Endothelial cell (in vitro differentiated cells): Measurements from ENCODE around the gene KCNH5. TPM values are rescaled to one million over a fixed set of nuclear protein-coding genes. Genes with fewer than 3 reads are reported as not detected.

Experiments used
- DNase-seq: peaks from one replicate; pipeline ENCODE4 v3.0.0; 2021; ENCODE audit warnings: low spot score
- H3K27ac Mint-ChIP-seq: one replicate; pipeline ENCODE4 v1.8.0; 2021; ENCODE audit warnings: mixed read lengths, inconsistent platforms; ENCODE audit not compliant: unreplicated experiment
- H3K27me3 Mint-ChIP-seq: one replicate; pipeline ENCODE4 v1.8.0; 2021; ENCODE audit warnings: mild to moderate bottlenecking, moderate library complexity, mixed read lengths, inconsistent platforms; ENCODE audit not compliant: unreplicated experiment
- H3K36me3 Mint-ChIP-seq: one replicate; pipeline ENCODE4 v1.8.0; 2021; ENCODE audit warnings: mild to moderate bottlenecking, low read depth, mixed read lengths, inconsistent platforms; ENCODE audit not compliant: unreplicated experiment
- H3K4me1 Mint-ChIP-seq: one replicate; pipeline ENCODE4 v1.8.0; 2021; ENCODE audit warnings: mild to moderate bottlenecking, mixed read lengths, inconsistent platforms; ENCODE audit not compliant: unreplicated experiment
- H3K4me3 Mint-ChIP-seq: one replicate; pipeline ENCODE4 v1.8.0; 2021; ENCODE audit warnings: mild to moderate bottlenecking, mixed read lengths, inconsistent platforms; ENCODE audit not compliant: unreplicated experiment
- H3K9me3 Mint-ChIP-seq: one replicate; pipeline ENCODE4 v1.8.0; 2021; ENCODE audit warnings: mixed read lengths, inconsistent platforms; ENCODE audit not compliant: unreplicated experiment
- CTCF ChIP-seq: fragments of 200-600 bp; sonication (generic); IDR thresholded peaks from one replicate; pipeline ENCODE4 v1.5.0; 2021; ENCODE audit warnings: antibody characterized with exemption; ENCODE audit not compliant: unreplicated experiment
- total RNA-seq: library from RNA; stranded (reverse); fragmentation: NEBNext Ultra II Directional; extraction: Animal tissue kit (Norgen Biotek cat#: 25700); gene quantifications from one replicate; pipeline ENCODE4 v1.2.1, GENCODE V29; 2021; ENCODE audit not compliant: unreplicated experiment

The KCNH5 gene
- total RNA-seq, 1 donor from 2014 or later: 0.13 TPM

- no peaks in the 10 kb centered on the region for H3K4me1 Mint-ChIP-seq
Observed at GRCh38 chr14:62674563-62675237, 370.6 kb downstream of the KCNH5 start.

GRCh38 chr14:62673014-62673755, 372.1 kb downstream of the KCNH5 start:
- DNase-seq: no peak
- no peaks in the 10 kb centered on the region for H3K9me3 Mint-ChIP-seq
- TF ChIP-seq CTCF: no peak
- no peaks in the 10 kb centered on the region for H3K27me3 Mint-ChIP-seq
- no peak overlapping the region for H3K27ac Mint-ChIP-seq
- H3K4me1 Mint-ChIP-seq: no peaks in the 10 kb centered on the region
- H3K36me3 Mint-ChIP-seq: no peaks in the 10 kb centered on the region
- H3K4me3 Mint-ChIP-seq: no peak overlapping the region

More at GRCh38 chr14:62674563-62675237, 370.6 kb downstream of the KCNH5 start:
- Mint-ChIP-seq H3K27ac (no peak overlapping the region), H3K9me3 (no peaks in the 10 kb centered on the region), H3K27me3 (no peaks in the 10 kb centered on the region), H3K4me3 (no peak overlapping the region), H3K36me3 (no peaks in the 10 kb centered on the region)
- no peak for DNase-seq
- no peak for TF ChIP-seq CTCF

DNA sequence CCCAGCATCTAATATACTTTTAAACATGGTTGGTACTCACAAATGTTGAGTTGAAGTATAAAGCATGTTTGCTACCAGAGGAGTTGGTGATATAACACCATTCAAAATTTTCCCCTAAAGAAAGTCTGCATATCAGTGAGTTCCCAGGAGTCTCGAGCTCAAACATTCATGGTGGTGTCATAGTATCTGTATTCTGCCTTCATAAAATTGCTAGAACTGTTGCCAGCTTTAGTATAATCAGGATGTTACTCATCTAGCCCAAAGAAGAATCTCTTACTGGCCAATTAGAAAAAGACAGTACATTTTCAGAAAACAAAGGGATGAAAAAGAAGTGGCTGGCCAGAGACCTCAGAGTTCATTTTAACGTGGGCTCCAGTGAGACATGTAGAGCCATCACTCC, 374.7 kb downstream of the KCNH5 start:
- no peaks in the 10 kb centered on the region for H3K27me3 Mint-ChIP-seq
- no peak for TF ChIP-seq CTCF
- H3K36me3 Mint-ChIP-seq: no peaks in the 10 kb centered on the region
- no peaks in the 10 kb centered on the region for H3K4me1 Mint-ChIP-seq
- H3K27ac Mint-ChIP-seq: no peak overlapping the region
- DNase-seq: no peak
- H3K9me3 Mint-ChIP-seq: no peaks in the 10 kb centered on the region
- no peak overlapping the region for H3K4me3 Mint-ChIP-seq

DNA sequence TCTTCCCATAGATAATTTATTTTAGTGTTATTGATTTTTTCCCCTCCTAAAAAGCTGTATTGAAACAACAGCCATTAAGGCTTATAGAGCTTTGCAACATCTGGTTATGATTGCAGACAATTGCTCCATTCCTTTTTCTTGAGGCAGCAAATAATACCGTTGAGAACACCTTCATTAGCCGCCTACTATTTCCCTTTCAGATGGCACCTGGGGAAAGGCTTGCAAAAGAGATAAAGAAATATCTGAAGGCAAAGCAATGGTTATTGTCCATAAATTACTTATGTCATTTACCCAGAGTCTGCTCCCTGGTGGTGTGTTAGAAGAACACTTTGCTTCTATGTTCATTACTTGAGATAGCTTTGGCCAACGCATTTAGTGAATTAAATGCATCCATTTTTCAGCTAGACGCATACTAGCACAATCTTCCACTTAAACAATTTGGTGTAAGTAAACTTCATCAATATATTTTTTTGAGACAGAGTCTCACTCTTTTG, 377.8 kb downstream of the KCNH5 start:
- Mint-ChIP-seq H3K27me3 (no peaks in the 10 kb centered on the region), H3K9me3 (no peaks in the 10 kb centered on the region), H3K36me3 (no peaks in the 10 kb centered on the region), H3K4me3 (no peak overlapping the region), H3K4me1 (peaks cover 4% of the 10 kb centered on the region), H3K27ac (no peak overlapping the region)
- no peak for TF ChIP-seq CTCF
- DNase-seq: no peak

DNA sequence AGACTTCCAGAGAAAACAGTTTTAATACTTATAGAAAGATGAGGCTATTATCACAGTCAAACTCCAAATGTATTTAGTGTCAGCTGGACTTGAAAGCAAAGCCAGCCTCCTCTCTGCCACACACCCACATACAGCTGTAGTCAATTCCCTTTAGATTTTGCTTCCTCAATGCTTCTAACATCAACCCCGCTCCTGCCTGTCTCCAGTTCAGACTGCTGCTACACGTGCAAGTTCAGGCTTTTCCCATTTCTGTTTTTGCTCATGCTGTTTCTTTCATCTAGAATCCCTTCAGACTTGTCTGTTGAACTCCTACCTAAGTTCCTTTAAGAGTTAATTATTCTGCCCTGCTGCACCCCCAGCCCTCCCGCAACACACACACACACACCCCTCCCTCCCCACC, 380.0 kb downstream of the KCNH5 start:
- H3K27ac Mint-ChIP-seq: no peak overlapping the region
- no peak for TF ChIP-seq CTCF

More for the DNA sequence above, 380.0 kb downstream of the KCNH5 start:
- Mint-ChIP-seq H3K27me3 (no peaks in the 10 kb centered on the region), H3K36me3 (no peaks in the 10 kb centered on the region), H3K9me3 (no peaks in the 10 kb centered on the region), H3K4me1 (peaks cover 4% of the 10 kb centered on the region), H3K4me3 (no peak overlapping the region)
- no peak for DNase-seq
